HG02943 (cell line): ENCODE data around the gene TGFB1I1.
A peak's percentile ranks its signal among the peaks of the same experiment; 100 is the strongest.
"Not testable (repeated sequence)": the region's sequence is repeated elsewhere in the genome, so short reads cannot be mapped to it uniquely, and the experiment has no call there.

Source experiments
- ATAC-seq: cut with Tn5 transposase; IDR thresholded peaks from one replicate; pipeline ENCODE4 v1.9.1; 2021; ENCODE audit warnings: mild to moderate bottlenecking, low read depth, moderate library complexity; ENCODE audit not compliant: unreplicated experiment

The TGFB1I1 gene

GRCh38 chr16:31507929-31508705, 36.2 kb downstream of the TGFB1I1 start, which contains the start of gene RUSF1:
TSS of gene RUSF1 (minus strand) at chr16:31508391. CDS start at chr16:31508373, 18 bp downstream.
- peak; percentile 88 for ATAC-seq

GRCh38 chr16:31508706-31509195, 36.8 kb downstream of the TGFB1I1 start:
- ATAC-seq = no peak

DNA sequence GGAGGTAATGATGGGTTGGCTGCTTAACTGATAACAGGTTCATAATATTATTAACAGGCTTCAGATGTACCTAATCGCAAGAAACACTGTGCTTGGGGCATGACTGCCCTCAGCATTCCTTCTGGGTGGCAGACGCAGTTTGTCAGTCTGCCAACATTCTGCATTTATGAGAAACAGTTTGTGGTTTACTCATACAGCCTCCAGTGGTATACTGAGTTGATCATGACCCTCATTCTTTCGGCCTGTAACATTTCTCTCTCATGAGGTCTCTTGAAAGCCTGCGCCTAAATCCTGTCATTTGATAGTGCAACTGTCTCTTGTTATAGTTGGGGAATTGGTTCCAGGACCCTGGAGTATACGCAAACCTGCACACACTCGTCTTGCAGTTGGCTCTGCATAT, 41.2 kb downstream of the TGFB1I1 start:
- ATAC-seq = no peak

DNA sequence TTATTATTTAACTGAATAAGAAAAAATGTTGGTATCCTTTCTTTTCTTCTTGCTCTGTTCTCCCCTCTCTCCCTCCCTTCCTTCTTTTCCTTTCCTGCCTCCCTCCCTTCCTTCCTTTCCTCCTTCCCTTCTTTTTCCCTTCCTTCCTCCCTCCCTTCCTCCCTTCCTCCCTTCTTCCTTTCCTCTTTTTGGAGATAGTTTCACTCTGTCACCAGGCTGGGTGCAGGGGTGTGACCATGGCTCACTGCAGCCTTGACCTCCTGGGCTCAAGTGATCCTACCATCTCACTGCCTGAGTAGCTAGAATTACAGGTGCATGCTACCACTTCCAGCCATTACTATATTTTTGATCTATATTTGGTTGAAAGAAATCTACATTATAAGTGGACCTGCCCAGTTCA, 41.9 kb downstream of the TGFB1I1 start:
- no peak for ATAC-seq

DNA sequence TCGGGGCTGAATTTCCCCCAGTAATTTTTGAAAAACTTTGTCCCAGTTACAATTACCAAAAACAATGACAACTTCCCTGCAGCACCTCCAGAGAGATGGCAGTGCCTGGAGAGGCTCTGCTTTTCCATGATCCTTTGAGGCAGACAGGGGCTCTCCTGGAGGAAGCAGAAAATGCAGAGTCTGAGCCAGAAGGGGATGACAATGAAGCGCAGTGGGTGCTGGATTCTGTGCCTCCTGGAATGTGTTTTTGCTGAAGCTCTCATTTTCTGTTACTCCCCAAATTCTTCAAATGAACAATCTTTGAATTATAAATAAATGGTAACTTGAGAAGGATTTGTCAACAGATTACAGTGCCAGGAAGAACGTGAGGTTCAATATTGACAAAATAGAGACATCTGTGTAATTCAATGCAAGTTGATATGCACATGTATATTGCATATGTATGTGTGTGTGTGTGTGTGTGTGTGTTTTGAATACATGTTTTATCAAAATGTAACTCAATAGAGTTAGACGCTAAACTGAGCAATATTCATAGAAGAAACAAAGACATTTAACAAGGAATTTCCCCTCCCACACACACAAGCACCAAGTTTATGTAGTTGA, 45.9 kb downstream of the TGFB1I1 start:
- no peak for ATAC-seq

DNA sequence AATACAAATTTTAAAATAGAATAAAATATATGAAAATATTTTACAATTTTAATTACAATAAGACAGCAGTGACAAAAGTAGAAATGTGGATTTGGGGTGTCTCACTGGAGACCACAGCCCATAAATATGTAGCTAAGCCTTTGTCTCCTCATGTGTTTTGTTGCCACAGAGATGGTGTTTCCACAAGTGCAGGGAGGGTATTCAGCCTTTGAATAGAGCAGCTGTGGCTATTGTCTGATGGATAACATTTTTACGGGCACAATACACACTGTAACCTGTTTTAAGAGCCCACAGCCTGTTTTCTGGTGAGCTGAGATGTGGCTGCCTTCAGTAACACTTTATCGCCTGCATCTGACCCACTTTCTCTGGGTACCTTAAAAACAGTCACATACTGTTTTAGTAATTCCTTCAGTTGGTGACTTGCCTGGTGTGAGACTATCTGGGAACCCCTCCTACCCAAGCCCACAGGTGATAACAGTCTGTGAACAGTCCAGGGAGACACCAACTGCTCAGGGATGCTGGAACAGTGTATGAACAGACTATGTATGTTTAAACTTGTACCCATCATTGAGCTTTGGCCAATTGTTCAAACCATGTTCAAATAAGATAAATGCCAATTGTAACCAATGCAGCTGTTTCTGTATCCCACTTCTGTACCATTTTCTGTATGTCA, 47.9 kb downstream of the TGFB1I1 start:
- ATAC-seq = no peak

- ATAC-seq = no peak
These were observed 49.4 kb downstream of the TGFB1I1 start for GRCh38 chr16:31521368-31521767.

- no peak for ATAC-seq
These were observed 50.1 kb downstream of the TGFB1I1 start for GRCh38 chr16:31522071-31522470.

DNA sequence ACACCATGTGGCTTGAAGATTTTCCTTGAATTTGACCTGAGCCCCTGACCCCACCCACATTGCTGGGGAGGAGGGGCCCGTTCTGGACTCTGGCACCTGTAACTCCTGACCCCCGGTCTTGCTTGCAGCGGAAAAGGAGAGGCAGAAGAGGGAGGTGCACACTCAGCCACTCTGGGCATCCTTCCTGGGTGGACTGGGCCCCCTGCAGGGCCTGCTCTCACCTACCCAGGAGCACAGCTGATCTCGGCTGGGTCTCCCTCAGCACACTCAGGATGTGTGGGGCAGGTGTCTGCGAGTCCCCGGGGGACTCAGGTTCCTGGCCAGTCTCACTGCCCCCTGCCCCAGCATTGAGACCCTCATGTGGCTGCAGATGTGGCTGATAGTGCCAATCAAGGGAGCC, 51.8 kb downstream of the TGFB1I1 start:
- ATAC-seq = not testable (repeated sequence)

- no peak for ATAC-seq
These were observed 53.2 kb downstream of the TGFB1I1 start for GRCh38 chr16:31525113-31525512.
